B cell (primary cell): ENCODE results near the gene PRRX1.

Experiments
- EZH2 ChIP-seq: IDR thresholded peaks from 2 replicates; pipeline ENCODE4 v1.6.1; 2012; ENCODE audit warnings: borderline replicate concordance, low read depth, mild to moderate bottlenecking, moderate library complexity, low read length; ENCODE audit not compliant: insufficient read depth, poor library complexity, severe bottlenecking
- TF ChIP-seq, protein P1 (sequence below): fragments of 200-600 bp; IDR thresholded peaks from one replicate; pipeline ENCODE4 v1.8.0; 2022; ENCODE audit warnings: antibody characterized with exemption, mild to moderate bottlenecking

DNA sequence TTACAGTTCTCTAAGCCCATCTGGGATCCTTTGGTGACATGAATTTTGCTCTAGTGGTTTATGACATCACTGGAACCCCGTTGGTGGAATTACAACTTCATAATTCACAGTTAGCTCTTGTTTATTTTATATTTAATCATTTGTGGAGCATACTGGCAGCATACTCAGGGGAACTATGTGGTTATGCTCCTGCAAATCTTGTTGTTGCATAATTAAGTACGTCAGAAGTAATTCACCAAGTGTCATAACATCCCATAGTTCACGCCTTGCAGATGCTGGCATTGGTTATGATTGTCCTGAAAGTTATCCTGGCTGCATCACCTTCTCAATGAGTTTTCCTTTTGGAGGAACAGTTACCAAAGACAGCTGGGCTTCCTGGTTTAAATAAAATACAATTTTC lies 16.5 kb downstream of the PRRX1 start:
- no peak for TF ChIP-seq EZH2
- TF ChIP-seq, protein P1, sequence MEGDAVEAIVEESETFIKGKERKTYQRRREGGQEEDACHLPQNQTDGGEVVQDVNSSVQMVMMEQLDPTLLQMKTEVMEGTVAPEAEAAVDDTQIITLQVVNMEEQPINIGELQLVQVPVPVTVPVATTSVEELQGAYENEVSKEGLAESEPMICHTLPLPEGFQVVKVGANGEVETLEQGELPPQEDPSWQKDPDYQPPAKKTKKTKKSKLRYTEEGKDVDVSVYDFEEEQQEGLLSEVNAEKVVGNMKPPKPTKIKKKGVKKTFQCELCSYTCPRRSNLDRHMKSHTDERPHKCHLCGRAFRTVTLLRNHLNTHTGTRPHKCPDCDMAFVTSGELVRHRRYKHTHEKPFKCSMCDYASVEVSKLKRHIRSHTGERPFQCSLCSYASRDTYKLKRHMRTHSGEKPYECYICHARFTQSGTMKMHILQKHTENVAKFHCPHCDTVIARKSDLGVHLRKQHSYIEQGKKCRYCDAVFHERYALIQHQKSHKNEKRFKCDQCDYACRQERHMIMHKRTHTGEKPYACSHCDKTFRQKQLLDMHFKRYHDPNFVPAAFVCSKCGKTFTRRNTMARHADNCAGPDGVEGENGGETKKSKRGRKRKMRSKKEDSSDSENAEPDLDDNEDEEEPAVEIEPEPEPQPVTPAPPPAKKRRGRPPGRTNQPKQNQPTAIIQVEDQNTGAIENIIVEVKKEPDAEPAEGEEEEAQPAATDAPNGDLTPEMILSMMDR, result no peak
